ENCODE measurements around the gene CDH16.

- TF ChIP-seq CTCF (conservative IDR thresholded peaks at IDR 0.05; ENCODE audit: low read depth in 2 of 2) (no peak), POLR2AphosphoS5 (IDR thresholded peaks at IDR 0.05; ENCODE audit: low read depth) (no peak), ZNF114 (CRISPR knock-in tag; IDR thresholded peaks at IDR 0.05) (no peak), EZH2phosphoT487 (IDR thresholded peaks at IDR 0.05; ENCODE audit: unreplicated experiment) (no peak), NANOG (IDR thresholded peaks at IDR 0.05; ENCODE audit: borderline replicate concordance) (no peak), JUNB (IDR thresholded peaks at IDR 0.05; ENCODE audit: unreplicated experiment) (no peak), REST (IDR thresholded peaks at IDR 0.05; ENCODE audit: unreplicated experiment) (no peak), STAT1 (IDR thresholded peaks at IDR 0.05; ENCODE audit: unreplicated experiment) (no peak)
Measured at GRCh38 chr16:66920299-66920590, 1.6 kb upstream of the CDH16 start.

Measured in GM23338 (cell line).